ENCODE data around the gene CASQ1.

Gene CASQ1

DNA sequence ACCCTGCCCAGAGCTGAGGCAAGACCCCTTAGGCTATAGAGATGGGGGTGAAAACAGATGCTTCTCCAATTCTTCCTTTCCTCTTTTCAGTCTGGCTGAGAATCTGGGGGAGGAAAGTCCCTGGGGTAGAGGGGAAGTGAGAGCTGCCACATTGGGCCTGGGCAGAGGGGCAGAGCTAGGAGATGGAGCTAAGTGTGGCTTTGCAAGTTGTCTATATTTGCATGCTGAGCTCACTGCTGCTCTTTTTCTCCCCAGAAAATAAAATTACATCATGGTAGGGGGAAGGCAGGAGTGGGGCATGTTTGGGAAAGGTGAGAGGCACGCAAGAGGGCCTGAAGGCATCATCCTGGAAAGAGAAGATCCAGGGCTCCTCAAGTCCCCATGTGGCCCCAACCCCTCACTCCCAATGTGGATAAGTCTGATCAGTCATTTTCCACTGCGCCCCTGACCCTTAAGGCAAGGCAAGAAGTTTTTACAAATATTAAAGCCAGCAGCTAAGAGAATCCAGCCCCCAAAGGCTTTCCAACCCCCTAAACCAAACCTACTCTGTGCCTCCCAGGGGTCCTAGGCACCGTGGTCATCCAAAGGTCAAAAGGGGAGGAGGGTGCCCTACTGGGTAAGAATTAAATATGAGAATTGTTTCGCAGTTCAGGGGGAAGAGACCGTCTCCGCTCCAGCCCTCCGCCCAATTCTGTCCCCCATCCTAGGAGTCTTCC lies 14.3 kb downstream of the CASQ1 start:
- peak in 12 of 56 donors; percentile 19 to 59 (median 38) for DNase-seq

DNA sequence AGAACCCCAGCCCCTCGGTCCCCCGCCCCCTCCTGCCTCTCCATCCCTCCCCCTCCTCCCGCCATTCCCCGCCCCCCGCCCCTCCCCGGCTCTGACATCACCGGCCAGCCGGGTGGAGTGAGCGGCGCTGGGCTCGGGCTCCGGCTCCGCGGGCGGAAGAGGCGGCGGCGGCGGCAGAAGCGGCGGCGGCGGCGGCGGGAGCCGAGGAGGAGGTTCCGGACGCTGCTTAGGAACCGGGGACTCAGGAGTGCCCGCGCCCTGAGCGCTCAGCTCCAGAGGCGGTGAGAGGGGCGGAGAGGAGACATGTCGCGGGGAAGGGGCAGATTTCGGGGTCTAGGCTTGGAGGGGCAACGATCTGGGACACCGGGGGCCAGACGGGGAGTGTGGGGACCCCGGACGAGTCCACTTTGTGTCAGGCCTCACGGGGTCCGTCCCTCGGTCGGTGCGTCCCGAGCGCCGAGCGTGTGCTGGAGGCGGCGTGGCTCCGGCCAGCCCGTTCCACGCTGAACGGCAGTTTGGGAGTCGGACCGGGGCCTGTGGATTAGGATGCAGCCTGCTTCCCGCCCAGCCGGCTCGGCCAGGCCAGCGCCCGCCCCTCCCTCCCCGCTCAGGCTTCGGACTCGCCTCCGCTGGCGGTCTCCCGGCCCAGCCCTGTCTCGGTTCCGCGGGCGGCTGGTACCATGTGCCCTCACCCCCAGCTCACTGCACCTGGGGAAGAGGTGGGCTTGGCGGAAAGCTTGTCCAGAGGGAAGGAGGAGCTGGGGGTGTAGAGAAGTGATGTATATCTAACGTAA lies 15.1 kb downstream of the CASQ1 start, which contains the start of gene PEA15:
TSS of gene PEA15 (plus strand) at position 143 of the 794 bp plus-strand sequence. CDS start 6,161 bp downstream, outside the sequence.
- DNase-seq, result peak in 49 of 56 donors; percentile 33 to 86 (median 68)

DNA sequence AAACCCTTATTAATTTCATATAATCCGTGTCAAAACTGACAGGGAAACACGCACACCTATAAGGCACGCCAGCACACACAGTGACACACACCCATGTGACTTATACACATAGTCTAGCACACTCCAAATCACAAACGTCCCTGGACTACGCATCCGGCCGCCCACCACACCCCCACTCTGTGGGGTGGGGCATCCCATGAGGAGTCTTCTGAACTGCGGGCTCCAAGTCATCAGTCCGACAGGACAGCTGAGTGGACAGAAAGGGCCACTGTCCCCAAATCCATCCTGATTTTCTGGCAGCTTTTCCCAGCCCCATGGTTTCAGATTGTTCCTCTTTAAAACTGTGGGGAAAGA lies 15.6 kb downstream of the CASQ1 start:
- peak in 16 of 56 donors; percentile 13 to 51 (median 35) for DNase-seq

DNA sequence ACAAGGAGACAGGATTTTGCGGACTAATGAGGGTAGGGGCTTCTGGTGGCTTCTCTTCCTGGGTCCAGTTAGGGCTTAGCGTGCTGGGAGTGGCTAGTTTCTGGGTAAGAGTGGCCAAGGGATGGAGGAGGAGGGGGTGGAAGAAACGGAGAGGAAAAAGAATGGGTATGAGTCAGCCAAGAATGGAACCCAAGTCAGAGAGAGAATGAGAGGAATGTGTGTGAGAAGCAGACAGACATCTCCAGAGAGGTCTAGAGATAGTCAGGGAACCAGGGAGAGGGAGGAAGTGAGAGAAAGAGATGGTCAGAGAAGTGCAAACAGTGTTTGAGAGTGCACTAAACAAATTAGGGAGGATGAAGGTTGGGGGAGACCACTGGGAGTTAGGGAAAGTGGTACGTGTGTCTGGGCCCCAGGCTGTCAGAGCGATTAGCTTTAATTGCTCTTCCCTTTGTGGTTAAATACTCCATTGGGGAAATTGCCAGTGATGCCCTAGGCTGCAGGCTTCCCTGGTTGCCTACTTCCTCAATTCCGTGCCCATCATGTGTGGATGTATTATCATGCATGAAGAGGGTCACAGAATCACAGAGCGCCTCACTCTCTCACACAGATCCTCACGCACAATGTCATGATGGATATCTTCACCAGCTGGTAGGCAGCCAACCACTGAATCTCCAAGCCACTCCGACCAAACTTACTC lies 16.2 kb downstream of the CASQ1 start:
- DNase-seq, result peak in 4 of 56 donors; percentile 5 to 35 (median 22)

- DNase-seq, result no peak
Observed at GRCh38 chr1:160207118-160207650, 16.8 kb downstream of the CASQ1 start.

GRCh38 chr1:160207771-160208556 lies 17.6 kb downstream of the CASQ1 start:
- peak in 1 of 56 donors; percentile 51 for DNase-seq

- DNase-seq, result peak in 15 of 56 donors; percentile 5 to 69 (median 28)
Observed at GRCh38 chr1:160208557-160209320, 18.4 kb downstream of the CASQ1 start.

- peak in 32 of 56 donors; percentile 18 to 73 (median 34) for DNase-seq
Observed at GRCh38 chr1:160209321-160210046, 19.1 kb downstream of the CASQ1 start.

- DNase-seq, result peak in 29 of 56 donors; percentile 15 to 68 (median 48)
Observed at GRCh38 chr1:160210561-160210960, 20.2 kb downstream of the CASQ1 start.

GRCh38 chr1:160211046-160211790 lies 20.8 kb downstream of the CASQ1 start:
- peak in 41 of 56 donors; percentile 20 to 83 (median 55) for DNase-seq

DNA sequence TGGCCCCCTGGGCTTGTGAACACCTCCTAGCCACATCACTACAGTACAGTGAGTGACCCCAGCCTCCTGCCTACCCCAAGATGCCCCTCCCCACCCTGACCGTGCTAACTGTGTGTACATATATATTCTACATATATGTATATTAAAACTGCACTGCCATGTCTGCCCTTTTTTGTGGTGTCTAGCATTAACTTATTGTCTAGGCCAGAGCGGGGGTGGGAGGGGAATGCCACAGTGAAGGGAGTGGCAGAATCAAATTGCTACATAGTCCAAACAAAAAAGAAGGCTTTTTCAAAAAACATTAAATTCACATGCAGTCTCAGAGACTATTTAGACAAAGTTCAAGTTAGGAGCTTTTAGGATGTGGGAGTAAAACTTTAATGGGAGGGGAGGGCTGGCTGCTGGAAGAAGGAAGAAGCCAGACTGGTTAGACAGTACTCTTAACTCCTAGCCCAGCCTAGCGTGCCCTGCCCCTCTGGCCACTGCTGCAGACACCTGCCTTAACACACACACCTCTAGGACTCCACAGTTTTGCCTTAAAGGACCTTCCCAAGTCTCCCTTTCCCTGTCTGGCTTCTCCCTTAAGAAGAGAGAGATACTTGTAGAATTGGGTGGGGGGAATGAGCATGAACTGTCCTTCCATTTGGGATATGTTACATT lies 24.2 kb downstream of the CASQ1 start:
- DNase-seq, result no peak

- no peak for DNase-seq
Observed at GRCh38 chr1:160216301-160216700, 25.9 kb downstream of the CASQ1 start.

GRCh38 chr1:160217481-160218051 lies 27.2 kb downstream of the CASQ1 start:
- peak in 11 of 56 donors; percentile 7 to 48 (median 25) for DNase-seq

DNA sequence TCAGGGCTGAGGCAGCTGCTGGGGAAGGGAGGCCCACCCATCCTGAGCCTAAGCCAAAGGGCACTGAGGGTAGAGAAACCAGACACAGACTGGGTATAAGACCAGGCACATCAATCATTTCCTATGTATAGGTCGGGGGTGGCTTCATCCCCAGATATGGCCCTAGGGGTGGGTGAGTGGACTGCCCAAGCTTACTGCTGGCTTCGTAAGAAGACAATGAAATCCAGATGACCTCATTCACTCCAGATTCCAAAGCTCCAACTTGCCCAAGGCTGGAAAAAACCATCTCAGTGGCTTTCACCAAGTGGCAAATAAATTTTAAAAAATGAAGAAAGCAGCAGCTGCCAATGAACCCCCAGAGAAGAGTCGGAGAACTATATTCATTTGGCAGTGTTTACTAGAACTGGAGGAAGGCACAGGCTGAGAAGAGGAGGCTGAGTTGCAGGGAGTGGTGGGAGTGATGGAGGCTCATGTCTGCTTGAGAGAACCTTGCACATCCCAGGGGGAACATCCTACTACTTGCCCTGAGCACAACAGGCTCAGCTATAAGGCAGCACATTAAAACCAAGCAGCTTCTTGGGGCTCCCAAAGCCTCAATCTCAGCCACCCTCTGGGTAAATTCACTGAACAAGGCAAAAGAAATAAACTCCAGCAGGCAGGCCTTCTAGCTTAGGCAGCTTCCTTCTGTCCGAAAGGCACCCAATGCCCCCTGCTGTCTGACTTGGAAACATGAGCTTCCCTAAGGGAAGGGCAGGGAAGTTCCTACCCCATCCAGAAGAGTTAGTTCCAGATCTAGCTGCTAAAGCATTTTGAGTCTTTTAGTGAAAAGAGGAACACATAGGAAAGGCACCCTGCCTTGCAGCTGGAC lies 28.9 kb downstream of the CASQ1 start:
- peak in 43 of 56 donors; percentile 10 to 79 (median 50) for DNase-seq

DNA sequence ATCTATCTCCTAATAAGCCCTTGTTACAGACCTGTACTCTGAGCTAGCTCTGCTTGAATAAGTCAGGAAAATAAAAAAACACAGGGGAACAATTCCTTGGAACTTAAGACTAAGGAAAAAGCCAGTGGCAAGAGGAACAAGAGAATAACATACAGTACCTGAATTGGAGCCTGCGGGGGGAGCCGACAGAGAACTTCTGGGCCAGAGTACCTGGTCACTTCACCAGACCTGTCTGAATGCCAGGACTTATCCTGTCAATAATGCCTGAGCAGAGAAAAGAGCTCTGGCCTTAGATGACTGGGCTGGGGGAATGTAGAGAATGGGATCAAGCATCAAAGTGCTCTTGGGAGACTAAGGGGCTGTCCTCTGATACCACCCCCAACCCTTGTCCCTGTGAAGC lies 29.9 kb downstream of the CASQ1 start:
- DNase-seq, result no peak

GRCh38 chr1:160221089-160221488 lies 30.7 kb downstream of the CASQ1 start:
- no peak for DNase-seq
